ENCODE data around the gene CTSH.
A peak's percentile ranks its signal among the peaks of the same experiment; 100 is the strongest.
"Not testable (repeated sequence)": the region's sequence is repeated elsewhere in the genome, so short reads cannot be mapped to it uniquely, and the experiment has no call there.

CTSH gene

GRCh38 chr15:78880813-78881212 is 64.0 kb downstream of the CTSH start:
- DNase-seq (ENCODE audit: low spot score), result no peak

- DNase-seq (ENCODE audit: low spot score), result no peak
Measured at GRCh38 chr15:78880242-78880533, 64.7 kb downstream of the CTSH start.

- no peak for DNase-seq (ENCODE audit: low spot score)
Measured at GRCh38 chr15:78879517-78880241, 65.2 kb downstream of the CTSH start.

- no peak for DNase-seq (ENCODE audit: low spot score)
Measured at GRCh38 chr15:78878356-78878755, 66.5 kb downstream of the CTSH start.

DNA sequence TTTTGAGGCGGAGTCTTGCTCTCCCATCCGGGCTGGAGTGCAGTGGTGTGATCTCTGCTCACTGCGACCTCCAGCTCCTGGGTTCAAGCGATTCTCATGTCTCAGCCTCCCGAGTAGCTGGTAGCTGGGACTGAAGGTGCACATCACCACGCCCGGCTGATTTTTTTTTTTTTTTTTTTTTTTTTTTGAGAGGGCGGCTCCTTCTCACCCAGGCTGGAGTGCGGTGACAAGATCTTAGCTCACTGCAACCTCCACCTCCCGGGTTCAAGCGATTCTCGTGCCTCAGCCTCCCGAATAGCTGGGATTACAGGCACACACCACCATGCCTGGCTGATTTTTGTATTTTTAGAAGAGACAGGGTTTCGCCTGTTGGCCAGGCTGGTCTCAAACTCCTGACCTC is 67.9 kb downstream of the CTSH start:
- not testable (repeated sequence) for DNase-seq (ENCODE audit: low spot score)

DNA sequence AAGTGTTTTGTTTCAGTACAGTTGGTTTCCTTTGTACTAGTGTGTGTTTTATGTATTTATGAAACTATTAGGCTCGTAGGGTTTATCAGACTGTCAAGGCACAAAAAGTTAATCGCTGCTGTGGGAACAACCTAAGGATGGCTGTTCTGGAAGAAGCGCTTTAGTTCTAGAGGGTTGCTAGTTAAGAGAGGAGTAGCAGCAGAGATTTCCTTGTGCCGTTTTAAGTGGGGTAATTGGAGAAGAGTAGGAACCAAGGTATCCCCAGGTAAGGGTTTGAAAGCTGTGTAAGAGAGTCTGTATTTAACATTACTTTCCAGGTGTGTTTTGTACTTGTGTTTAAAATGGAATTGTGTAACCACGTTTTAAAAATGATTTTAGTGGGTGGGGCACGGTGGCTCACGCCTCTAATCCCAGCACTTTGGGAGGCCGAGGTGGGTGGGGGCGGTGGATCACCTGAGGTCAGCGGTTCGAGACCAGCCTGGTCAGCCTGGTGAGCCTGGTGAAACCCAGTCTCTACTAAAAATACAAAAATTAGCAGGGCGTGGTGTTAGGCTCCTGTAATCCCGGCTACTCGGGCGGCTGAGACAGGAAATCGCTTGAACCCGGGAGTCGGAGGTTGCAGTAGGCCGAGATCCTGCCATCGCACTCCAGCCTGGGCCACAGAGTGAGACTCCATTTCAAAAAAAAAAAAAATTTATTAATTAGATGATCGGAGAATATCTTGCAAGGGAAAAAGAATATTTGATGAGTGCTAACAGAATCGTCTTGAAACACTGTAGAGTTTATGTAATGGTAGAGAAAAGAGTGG is 69.5 kb downstream of the CTSH start:
- DNase-seq (ENCODE audit: low spot score), result no peak

GRCh38 chr15:78873793-78874765 is 70.8 kb downstream of the CTSH start:
- DNase-seq (ENCODE audit: low spot score), result no peak

DNA sequence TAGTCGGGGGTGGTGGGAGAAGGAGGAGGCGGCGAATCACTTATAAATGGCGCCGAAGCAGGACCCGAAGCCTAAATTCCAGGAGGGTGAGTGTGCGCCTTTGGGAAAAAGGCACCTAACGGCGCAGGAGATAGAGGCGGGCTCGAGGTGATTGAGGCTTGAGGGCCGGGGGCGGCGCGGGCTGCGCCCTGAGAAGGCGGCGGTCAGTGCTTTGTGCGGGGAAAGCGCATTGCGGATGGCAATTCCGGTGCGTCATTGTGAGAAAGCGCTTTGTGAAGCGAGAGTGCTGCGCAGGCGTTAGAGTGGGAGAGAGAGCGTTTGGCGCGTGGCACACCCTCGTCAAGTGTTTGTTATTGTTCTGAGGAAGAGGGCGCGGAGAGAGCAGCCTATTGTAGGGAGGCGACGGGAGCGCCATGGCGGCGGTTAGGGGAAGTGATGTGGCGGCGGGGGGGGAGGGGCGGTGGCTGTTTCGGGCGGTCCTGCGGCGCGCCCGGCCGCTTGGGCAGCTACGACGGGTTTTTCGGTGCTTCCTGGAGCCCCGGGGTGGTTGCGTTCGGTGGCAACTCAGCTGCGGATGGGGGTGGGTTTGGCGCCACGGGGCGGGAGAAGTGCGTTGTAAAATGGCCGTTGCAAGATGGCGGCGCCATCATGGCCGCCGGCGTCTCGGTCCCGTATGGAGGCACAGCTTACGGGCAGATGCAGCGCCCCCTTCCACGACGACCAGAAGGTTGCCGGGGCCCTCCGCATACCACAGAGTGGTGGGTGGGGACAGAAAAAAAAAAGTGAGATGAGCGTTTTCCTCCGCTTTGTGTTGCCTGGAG is 71.7 kb downstream of the CTSH start:
- peak; percentile 78 for DNase-seq (ENCODE audit: low spot score)

- peak; percentile 97 for DNase-seq (ENCODE audit: low spot score)
Measured at GRCh38 chr15:78872155-78872971, 72.5 kb downstream of the CTSH start, which contains the start of gene MORF4L1. Gene MORF4L1, plus strand, starts transcription at chr15:78872890. Its CDS starts 128 bp downstream, at chr15:78873018.

GRCh38 chr15:78871483-78872127 is 73.2 kb downstream of the CTSH start:
- DNase-seq (ENCODE audit: low spot score), result not testable (repeated sequence)
